HCT116 (cell line): ENCODE data around the gene ZBTB34. TPM values are rescaled to one million over a fixed set of nuclear protein-coding genes. Genes with fewer than 3 reads are reported as not detected.

Experiments used
- ATAC-seq: fragments of 200-7000 bp; cut with Tn5 transposase; 2 replicates; pipeline ENCODE4 v1.9.1; 2020; ENCODE audit warnings: mild to moderate bottlenecking, moderate library complexity
- BruUV-seq: library from RNA; stranded (reverse); fragments of 400-500 nt; replicated peaks from 2 replicates; lab custom pipeline; 2021; lab: Mats Ljungman, UMichigan
- CTCF ChIA-PET: fragments of 300-600 bp; sonication (Branson Sonifier 250); formaldehyde crosslinking; loops from one replicate; lab custom pipeline; 2021; ENCODE audit warnings: antibody characterized with exemption; lab: Charles Lee
- POLR2A ChIA-PET: fragments of 300-600, 350-600 bp; sonication (Branson Sonifier 250); formaldehyde crosslinking; loops from one replicate; lab custom pipeline; 2021; ENCODE audit warnings: antibody characterized with exemption; lab: Charles Lee
- RAD21 ChIA-PET, 2 experiments: fragments of 300-600 bp; sonication (Branson Sonifier 250); formaldehyde crosslinking; loops; one replicate each; lab custom pipeline; 2023; ENCODE audit warnings: low total read pairs in 2 of 2; ENCODE audit not compliant: uncharacterized antibody in 2 of 2, unreplicated experiment in 2 of 2, low non-redundant PET in 1 of 2; lab: Charles Lee
- DNase-seq: peaks from one replicate; pipeline ENCODE4 v3.0.0-alpha.2; 2010; ENCODE audit warnings: low read depth, low spot score
- H2AFZ ChIP-seq: fragments of 200-600 bp; shearing (Covaris generic), sonication (generic); 2 replicates; pipeline ENCODE4 v1.6.1; 2017; ENCODE audit warnings: low read depth, mixed run types, mixed read lengths, antibody characterized with exemption, low read length; ENCODE audit not compliant: poor library complexity, severe bottlenecking
- H3K27ac ChIP-seq: 2 replicates; pipeline ENCODE4 v1.5.1; 2012; ENCODE audit warnings: low read depth, low read length
- H3K27me3 ChIP-seq: fragments of 200-600 bp; sonication (generic); 2 replicates; pipeline ENCODE4 v1.6.1; 2016; ENCODE audit warnings: mixed run types, low read length, mixed read lengths; ENCODE audit not compliant: insufficient read depth
- H3K36me3 ChIP-seq, 2 experiments: fragments of 200-500 bp in 1 of 2; fragments of 200-600 bp in 1 of 2; sonication (Bioruptor generic) in 1 of 2; sonication (generic) in 1 of 2; 2 replicates each; pipeline versions ENCODE4 v1.5.1 to v1.6.1; 2014 to 2016; ENCODE audit warnings: low read length in 2 of 2, inconsistent platforms in 1 of 2, mixed read lengths in 1 of 2, mixed run types in 1 of 2; ENCODE audit not compliant: insufficient read depth in 2 of 2, control insufficient read depth in 1 of 2
- H3K4me1 ChIP-seq, 2 experiments: fragments of 200-600 bp in 1 of 2; sonication (generic) in 1 of 2; 2 replicates each; pipeline versions ENCODE4 v1.5.1 to v1.6.1; 2012 to 2017; ENCODE audit warnings: low read length in 2 of 2, inconsistent platforms in 1 of 2, mild to moderate bottlenecking in 1 of 2, mixed read lengths in 1 of 2, mixed run types in 1 of 2, moderate library complexity in 1 of 2; ENCODE audit not compliant: insufficient read depth in 2 of 2, control insufficient read depth in 1 of 2
- H3K4me2 ChIP-seq: fragments of 200-600 bp; sonication (generic); 2 replicates; pipeline ENCODE4 v1.6.1; 2017; ENCODE audit warnings: mixed run types, low read length, mixed read lengths
- H3K4me3 ChIP-seq, 2 experiments: fragments of 200-600 bp in 1 of 2; sonication (generic) in 1 of 2; replicated peaks in 1 of 2; 2 replicates each; pipeline ENCODE4 v1.5.1; 2011 to 2016; ENCODE audit warnings: low read length in 2 of 2, control low read depth in 1 of 2, low read depth in 1 of 2, mild to moderate bottlenecking in 1 of 2, mixed read lengths in 1 of 2, mixed run types in 1 of 2
- H3K79me2 ChIP-seq: fragments of 200-600 bp; sonication (generic); 2 replicates; pipeline ENCODE4 v1.6.1; 2017; ENCODE audit warnings: mild to moderate bottlenecking, mixed run types, low read length, moderate library complexity, mixed read lengths; ENCODE audit not compliant: insufficient read depth
- H3K9ac ChIP-seq: fragments of 200-600 bp; sonication (generic); 2 replicates; pipeline ENCODE4 v1.6.1; 2016; ENCODE audit warnings: low read length, mixed read lengths
- H3K9me2 ChIP-seq: fragments of 200-600 bp; sonication (generic), shearing (Covaris generic); 2 replicates; pipeline ENCODE4 v1.6.1; 2017; ENCODE audit warnings: mixed run types, mild to moderate bottlenecking, moderate library complexity; ENCODE audit not compliant: insufficient read depth
- H3K9me3 ChIP-seq, 2 experiments: fragments of 200-500 bp in 1 of 2; fragments of 200-600 bp in 1 of 2; sonication (Bioruptor generic) in 1 of 2; sonication (generic) in 1 of 2; 2 replicates each; pipeline ENCODE4 v1.6.1; 2014 to 2017; ENCODE audit warnings: low read length in 2 of 2, mixed read lengths in 2 of 2, inconsistent platforms in 1 of 2, low read depth in 1 of 2, mild to moderate bottlenecking in 1 of 2, mixed run types in 1 of 2, moderate library complexity in 1 of 2; ENCODE audit not compliant: control insufficient read depth in 1 of 2, insufficient read depth in 1 of 2
- H4K20me1 ChIP-seq: fragments of 200-600 bp; sonication (generic), shearing (Covaris generic); 2 replicates; pipeline ENCODE4 v1.6.1; 2017; ENCODE audit warnings: mixed run types, mild to moderate bottlenecking, moderate library complexity; ENCODE audit not compliant: insufficient read depth
- CBX3 ChIP-seq: IDR thresholded peaks from 2 replicates; pipeline ENCODE4 v1.6.1; 2012; ENCODE audit warnings: low read depth
- CEBPB ChIP-seq: IDR thresholded peaks from 2 replicates; pipeline ENCODE4 v1.6.1; 2012; ENCODE audit warnings: low read depth
- EGR1 ChIP-seq: IDR thresholded peaks from 2 replicates; pipeline ENCODE4 v1.6.1; 2012; ENCODE audit warnings: low read depth
- FOSL1 ChIP-seq: IDR thresholded peaks from 2 replicates; pipeline ENCODE4 v1.6.1; 2012; ENCODE audit warnings: low read depth
- JUND ChIP-seq: IDR thresholded peaks from 2 replicates; pipeline ENCODE4 v1.6.1; 2012
- POLR2A ChIP-seq: IDR thresholded peaks from 2 replicates; pipeline ENCODE4 v1.7.0; 2011; ENCODE audit warnings: borderline replicate concordance; ENCODE audit not compliant: insufficient read depth, insufficient read length; ENCODE audit errors: extremely low read depth
- POLR2AphosphoS5 ChIP-seq: IDR thresholded peaks from 2 replicates; pipeline ENCODE4 v1.6.1; 2011; ENCODE audit warnings: mild to moderate bottlenecking, low read depth, low read length, moderate library complexity
- SIN3A ChIP-seq: IDR thresholded peaks from 2 replicates; pipeline ENCODE4 v1.6.1; 2012; ENCODE audit warnings: low read depth
- SP1 ChIP-seq: IDR thresholded peaks from 2 replicates; pipeline ENCODE4 v1.6.1; 2012; ENCODE audit warnings: low read depth
- SRF ChIP-seq: IDR thresholded peaks from 2 replicates; pipeline ENCODE4 v1.6.1; 2012; ENCODE audit warnings: low read depth
- TCF7L2 ChIP-seq: IDR thresholded peaks from 2 replicates; pipeline ENCODE4 v1.7.0; 2011; ENCODE audit warnings: borderline replicate concordance, inconsistent platforms; ENCODE audit not compliant: insufficient read depth, insufficient read length; ENCODE audit errors: extremely low read depth
- ZNF274 ChIP-seq: fragments of 200-500 bp; sonication (Bioruptor generic); IDR thresholded peaks from 2 replicates; pipeline ENCODE4 v1.6.1; 2014; ENCODE audit warnings: mild to moderate bottlenecking, low read depth, low read length, inconsistent platforms
- intact Hi-C: fragments of 100-400 bp; cut with micrococcal nuclease; formaldehyde crosslinking; loops from 2 replicates; pipeline ENCODE4 v1.10.0; 2022
- total RNA-seq: library from RNA; stranded (reverse); gene quantifications from one replicate; pipeline ENCODE4 v1.2.1, GENCODE V29; 2021; ENCODE audit not compliant: unreplicated experiment
- TF ChIP-seq, protein P1 (sequence below): IDR thresholded peaks from 2 replicates; pipeline ENCODE4 v1.6.1; 2012; ENCODE audit warnings: low read depth
- TF ChIP-seq, protein P2 (sequence below), 3 experiments: fragments of 200-600 bp in 1 of 3; sonication (generic) in 1 of 3; IDR thresholded peaks in 2 of 3; conservative IDR thresholded peaks in 1 of 3; 2 replicates each; pipeline ENCODE4 v1.5.1; 2012 to 2017; ENCODE audit warnings: low read depth in 2 of 3, low read length in 2 of 3, antibody characterized with exemption in 1 of 3, borderline replicate concordance in 1 of 3, control low read depth in 1 of 3, mild to moderate bottlenecking in 1 of 3, mixed read lengths in 1 of 3, mixed run types in 1 of 3, moderate library complexity in 1 of 3; ENCODE audit not compliant: insufficient read depth in 1 of 3

The ZBTB34 gene
- total RNA-seq, 1 experiment from 2014 or later, result 5.6 TPM

- intact Hi-C loops, result no loop called here
- no peak overlapping the region for H3K4me3 ChIP-seq
- no peaks in the 10 kb centered on the region for H3K36me3 ChIP-seq
- no peaks in the 10 kb centered on the region for H3K9me2 ChIP-seq
- no peaks in the 10 kb centered on the region for H3K79me2 ChIP-seq
- H4K20me1 ChIP-seq, result no peaks in the 10 kb centered on the region
- TF ChIP-seq FOSL1, result no peak
- TF ChIP-seq SIN3A, result no peak
- TF ChIP-seq POLR2AphosphoS5, result no peak
- TF ChIP-seq EGR1, result no peak
- TF ChIP-seq JUND, result no peak
- TF ChIP-seq, protein P1, sequence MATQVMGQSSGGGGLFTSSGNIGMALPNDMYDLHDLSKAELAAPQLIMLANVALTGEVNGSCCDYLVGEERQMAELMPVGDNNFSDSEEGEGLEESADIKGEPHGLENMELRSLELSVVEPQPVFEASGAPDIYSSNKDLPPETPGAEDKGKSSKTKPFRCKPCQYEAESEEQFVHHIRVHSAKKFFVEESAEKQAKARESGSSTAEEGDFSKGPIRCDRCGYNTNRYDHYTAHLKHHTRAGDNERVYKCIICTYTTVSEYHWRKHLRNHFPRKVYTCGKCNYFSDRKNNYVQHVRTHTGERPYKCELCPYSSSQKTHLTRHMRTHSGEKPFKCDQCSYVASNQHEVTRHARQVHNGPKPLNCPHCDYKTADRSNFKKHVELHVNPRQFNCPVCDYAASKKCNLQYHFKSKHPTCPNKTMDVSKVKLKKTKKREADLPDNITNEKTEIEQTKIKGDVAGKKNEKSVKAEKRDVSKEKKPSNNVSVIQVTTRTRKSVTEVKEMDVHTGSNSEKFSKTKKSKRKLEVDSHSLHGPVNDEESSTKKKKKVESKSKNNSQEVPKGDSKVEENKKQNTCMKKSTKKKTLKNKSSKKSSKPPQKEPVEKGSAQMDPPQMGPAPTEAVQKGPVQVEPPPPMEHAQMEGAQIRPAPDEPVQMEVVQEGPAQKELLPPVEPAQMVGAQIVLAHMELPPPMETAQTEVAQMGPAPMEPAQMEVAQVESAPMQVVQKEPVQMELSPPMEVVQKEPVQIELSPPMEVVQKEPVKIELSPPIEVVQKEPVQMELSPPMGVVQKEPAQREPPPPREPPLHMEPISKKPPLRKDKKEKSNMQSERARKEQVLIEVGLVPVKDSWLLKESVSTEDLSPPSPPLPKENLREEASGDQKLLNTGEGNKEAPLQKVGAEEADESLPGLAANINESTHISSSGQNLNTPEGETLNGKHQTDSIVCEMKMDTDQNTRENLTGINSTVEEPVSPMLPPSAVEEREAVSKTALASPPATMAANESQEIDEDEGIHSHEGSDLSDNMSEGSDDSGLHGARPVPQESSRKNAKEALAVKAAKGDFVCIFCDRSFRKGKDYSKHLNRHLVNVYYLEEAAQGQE, result no peak
- TF ChIP-seq POLR2A, result no peak
- no peak for TF ChIP-seq SP1
- TF ChIP-seq ZNF274, result no peak
- no peak for TF ChIP-seq SRF
- no peak for TF ChIP-seq TCF7L2
- TF ChIP-seq, protein P2, sequence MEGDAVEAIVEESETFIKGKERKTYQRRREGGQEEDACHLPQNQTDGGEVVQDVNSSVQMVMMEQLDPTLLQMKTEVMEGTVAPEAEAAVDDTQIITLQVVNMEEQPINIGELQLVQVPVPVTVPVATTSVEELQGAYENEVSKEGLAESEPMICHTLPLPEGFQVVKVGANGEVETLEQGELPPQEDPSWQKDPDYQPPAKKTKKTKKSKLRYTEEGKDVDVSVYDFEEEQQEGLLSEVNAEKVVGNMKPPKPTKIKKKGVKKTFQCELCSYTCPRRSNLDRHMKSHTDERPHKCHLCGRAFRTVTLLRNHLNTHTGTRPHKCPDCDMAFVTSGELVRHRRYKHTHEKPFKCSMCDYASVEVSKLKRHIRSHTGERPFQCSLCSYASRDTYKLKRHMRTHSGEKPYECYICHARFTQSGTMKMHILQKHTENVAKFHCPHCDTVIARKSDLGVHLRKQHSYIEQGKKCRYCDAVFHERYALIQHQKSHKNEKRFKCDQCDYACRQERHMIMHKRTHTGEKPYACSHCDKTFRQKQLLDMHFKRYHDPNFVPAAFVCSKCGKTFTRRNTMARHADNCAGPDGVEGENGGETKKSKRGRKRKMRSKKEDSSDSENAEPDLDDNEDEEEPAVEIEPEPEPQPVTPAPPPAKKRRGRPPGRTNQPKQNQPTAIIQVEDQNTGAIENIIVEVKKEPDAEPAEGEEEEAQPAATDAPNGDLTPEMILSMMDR (IDR thresholded peaks at IDR 0.05 in 2 of 3, conservative IDR thresholded peaks at IDR 0.05 in 1 of 3; ENCODE audit: borderline replicate concordance in 1 of 3, insufficient read depth in 1 of 3, low read depth in 2 of 3, low read length in 2 of 3), result no peak
- TF ChIP-seq CBX3, result no peak
- no peak for TF ChIP-seq CEBPB
- TF ChIP-seq, all 23 proteins: peak for 0
- RAD21 ChIA-PET, result no interaction called here
- H3K4me1 ChIP-seq, result peaks cover 5 to 14% of the 10 kb centered on the region in 2 experiments; a peak in 3 of 4 replicates
- BruUV-seq, result no TSS peak
- no peaks in the 10 kb centered on the region for H3K9me3 ChIP-seq
- no peak overlapping the region for H3K27ac ChIP-seq
- CTCF ChIA-PET, result interaction anchor here (1.1 kb wide), 1 partner anchor 15 kb away, joined by 5 read pairs; no protein-coding TSS in a partner anchor
- H2AFZ ChIP-seq, result no peak overlapping the region
- H3K27me3 ChIP-seq, result no peaks in the 10 kb centered on the region
- no peak overlapping the region for H3K9ac ChIP-seq
- DNase-seq (no peak), ATAC-seq (peak; percentile 49; the same call in 1 of the 2 replicates)
- POLR2A ChIA-PET, result no interaction called here
- peak overlapping the region; percentile 9 for H3K4me2 ChIP-seq
These were observed 16.4 kb upstream of the ZBTB34 start for GRCh38 chr9:126844085-126844484.
